ENCODE results near the gene INSR. TPM values are rescaled to one million over a fixed set of nuclear protein-coding genes. Genes with fewer than 3 reads are reported as not detected.

INSR gene
- total and polyA plus RNA-seq, 8 donors, result 14.0 to 22.8 (median 18.2) TPM

- H3K36me3 ChIP-seq, result no peaks in the 10 kb centered on the region
- no peak overlapping the region for H3K4me3 ChIP-seq
- H3K4me1 ChIP-seq, result no peaks in the 10 kb centered on the region
- peaks cover 0 to 5% of the 10 kb centered on the region in 2 donors for H3K27me3 ChIP-seq
- TF ChIP-seq CTCF (IDR thresholded peaks at IDR 0.05), result no peak
- DNase-seq, result no peak
- intact Hi-C loops (cut with DNase I), result no loop called here
- no peak overlapping the region for H3K27ac ChIP-seq
- H3K9me3 ChIP-seq, result no peaks in the 10 kb centered on the region
- no peak for ATAC-seq
Observed at GRCh38 chr19:7106711-7107657, 187.2 kb downstream of the INSR start.

GRCh38 chr19:7104747-7105447, 189.3 kb downstream of the INSR start:
- no peak for TF ChIP-seq CTCF (IDR thresholded peaks at IDR 0.05)

GRCh38 chr19:7101498-7102253, 192.5 kb downstream of the INSR start:
- Histone ChIP-seq H3K4me1 (peaks cover 0 to 11% of the 10 kb centered on the region in 2 donors), H3K27me3 (no peaks in the 10 kb centered on the region), H3K27ac (no peak overlapping the region), H3K4me3 (no peak overlapping the region), H3K9me3 (peaks cover 0 to 12% of the 10 kb centered on the region in 2 donors), H3K36me3 (no peaks in the 10 kb centered on the region)
- DNase-seq (no peak), ATAC-seq (no peak)
- intact Hi-C loops (cut with DNase I), result loop anchor here in 1 of 2 donors (5.0 kb wide), 1 partner anchor 241 kb away; no protein-coding TSS in a partner anchor
- TF ChIP-seq CTCF (IDR thresholded peaks at IDR 0.05), result no peak

More at GRCh38 chr19:7104747-7105447, 189.3 kb downstream of the INSR start:
- H3K36me3 ChIP-seq, result no peaks in the 10 kb centered on the region
- H3K27ac ChIP-seq, result no peak overlapping the region
- intact Hi-C loops (cut with DNase I), result loop anchor here in 1 of 2 donors (5.0 kb wide), 1 partner anchor 237 kb away; no protein-coding TSS in a partner anchor
- ATAC-seq (no peak), DNase-seq (peak in 1 of 4 donors; percentile 42)
- no peak overlapping the region for H3K4me3 ChIP-seq
- H3K27me3 ChIP-seq, result peaks cover 0 to 2% of the 10 kb centered on the region in 2 donors
- peaks cover 0 to under 1% of the 10 kb centered on the region in 2 donors for H3K4me1 ChIP-seq
- H3K9me3 ChIP-seq, result no peaks in the 10 kb centered on the region

- intact Hi-C loops (cut with DNase I), result no loop called here
- TF ChIP-seq CTCF (IDR thresholded peaks at IDR 0.05), result no peak
- Histone ChIP-seq H3K27ac (peak overlapping the region; percentile 94), H3K9me3 (peaks cover 0 to 33% of the 10 kb centered on the region in 2 donors), H3K4me1 (peaks cover 0 to 11% of the 10 kb centered on the region in 2 donors), H3K36me3 (no peaks in the 10 kb centered on the region), H3K4me3 (peak overlapping the region; percentile 38 to 61), H3K27me3 (no peaks in the 10 kb centered on the region)
- DNase-seq, result no peak
- ATAC-seq, result no peak
Observed at GRCh38 chr19:7099597-7099921, 194.7 kb downstream of the INSR start.

Measured in left lung (tissue), 10 donors.